Measurements from ENCODE around the gene TCEA3. TPM values are rescaled to one million over a fixed set of nuclear protein-coding genes. Genes with fewer than 3 reads are reported as not detected.
"Not testable (repeated sequence)": the region's sequence is repeated elsewhere in the genome, so short reads cannot be mapped to it uniquely, and the experiment has no call there.

TCEA3 gene
- total RNA-seq, 4 donors from 2014 or later = 39.5 to 49.1 (median 46.2) TPM

DNA sequence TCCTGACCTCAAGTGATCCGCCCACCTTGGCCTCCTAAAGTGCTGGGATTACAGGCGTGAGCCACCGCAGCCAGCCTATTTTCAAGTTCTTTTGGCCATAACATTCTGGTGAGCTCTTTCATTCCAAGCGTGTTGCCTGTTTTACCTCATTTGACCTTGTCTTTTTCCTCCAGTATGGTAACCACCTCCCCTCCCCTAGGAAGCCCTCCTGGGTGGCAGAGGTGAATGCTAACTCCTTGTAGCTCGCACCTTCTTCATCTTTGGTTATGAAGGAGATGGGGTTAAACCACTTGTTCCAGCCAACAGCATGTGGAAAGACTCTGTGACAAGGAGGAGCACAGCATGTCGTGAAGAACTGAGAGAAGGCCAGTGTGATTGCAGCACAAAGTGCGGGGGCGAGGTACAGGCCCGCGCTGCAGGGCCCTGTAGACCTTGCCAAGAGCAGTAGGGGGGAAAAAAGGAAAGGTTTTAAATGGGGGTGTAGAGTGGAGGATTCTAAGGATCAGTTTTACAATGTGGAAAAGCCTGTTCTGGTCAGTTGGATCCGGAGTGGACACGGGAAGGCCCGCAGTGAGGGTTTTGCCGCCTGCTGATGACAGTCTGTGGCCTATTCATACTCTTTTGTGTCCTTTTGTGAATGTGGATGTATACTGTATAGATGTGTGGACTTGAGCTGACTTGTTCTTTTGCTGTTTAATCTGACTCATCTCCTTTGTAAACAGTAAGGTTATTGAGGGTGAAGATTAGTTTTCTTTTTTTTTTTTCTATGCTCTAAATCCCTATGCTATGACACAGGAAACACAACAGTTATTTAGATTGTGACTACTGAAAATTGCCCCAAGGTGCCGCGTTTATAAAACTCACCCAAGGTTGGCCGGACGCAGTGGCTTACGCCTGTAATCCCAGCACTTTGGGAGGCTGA is 47.4 kb downstream of the TCEA3 start:
- no peak for DNase-seq (ENCODE audit: low spot score in 2 of 2)
- no peak overlapping the region for H3K4me3 ChIP-seq (ENCODE audit: low read depth, poor library complexity, severe bottlenecking)
- WGBS, 2 donors = 32 to 40% methylated on average over 19 of the region's 19 CpGs
- TF ChIP-seq, protein P1, sequence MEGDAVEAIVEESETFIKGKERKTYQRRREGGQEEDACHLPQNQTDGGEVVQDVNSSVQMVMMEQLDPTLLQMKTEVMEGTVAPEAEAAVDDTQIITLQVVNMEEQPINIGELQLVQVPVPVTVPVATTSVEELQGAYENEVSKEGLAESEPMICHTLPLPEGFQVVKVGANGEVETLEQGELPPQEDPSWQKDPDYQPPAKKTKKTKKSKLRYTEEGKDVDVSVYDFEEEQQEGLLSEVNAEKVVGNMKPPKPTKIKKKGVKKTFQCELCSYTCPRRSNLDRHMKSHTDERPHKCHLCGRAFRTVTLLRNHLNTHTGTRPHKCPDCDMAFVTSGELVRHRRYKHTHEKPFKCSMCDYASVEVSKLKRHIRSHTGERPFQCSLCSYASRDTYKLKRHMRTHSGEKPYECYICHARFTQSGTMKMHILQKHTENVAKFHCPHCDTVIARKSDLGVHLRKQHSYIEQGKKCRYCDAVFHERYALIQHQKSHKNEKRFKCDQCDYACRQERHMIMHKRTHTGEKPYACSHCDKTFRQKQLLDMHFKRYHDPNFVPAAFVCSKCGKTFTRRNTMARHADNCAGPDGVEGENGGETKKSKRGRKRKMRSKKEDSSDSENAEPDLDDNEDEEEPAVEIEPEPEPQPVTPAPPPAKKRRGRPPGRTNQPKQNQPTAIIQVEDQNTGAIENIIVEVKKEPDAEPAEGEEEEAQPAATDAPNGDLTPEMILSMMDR (IDR thresholded peaks at IDR 0.05) = no peak
- no peak for TF ChIP-seq POLR2A (IDR thresholded peaks at IDR 0.05)
- intact Hi-C loops (cut with DNase I; ENCODE audit: low total_unique reads) = no loop called here

DNA sequence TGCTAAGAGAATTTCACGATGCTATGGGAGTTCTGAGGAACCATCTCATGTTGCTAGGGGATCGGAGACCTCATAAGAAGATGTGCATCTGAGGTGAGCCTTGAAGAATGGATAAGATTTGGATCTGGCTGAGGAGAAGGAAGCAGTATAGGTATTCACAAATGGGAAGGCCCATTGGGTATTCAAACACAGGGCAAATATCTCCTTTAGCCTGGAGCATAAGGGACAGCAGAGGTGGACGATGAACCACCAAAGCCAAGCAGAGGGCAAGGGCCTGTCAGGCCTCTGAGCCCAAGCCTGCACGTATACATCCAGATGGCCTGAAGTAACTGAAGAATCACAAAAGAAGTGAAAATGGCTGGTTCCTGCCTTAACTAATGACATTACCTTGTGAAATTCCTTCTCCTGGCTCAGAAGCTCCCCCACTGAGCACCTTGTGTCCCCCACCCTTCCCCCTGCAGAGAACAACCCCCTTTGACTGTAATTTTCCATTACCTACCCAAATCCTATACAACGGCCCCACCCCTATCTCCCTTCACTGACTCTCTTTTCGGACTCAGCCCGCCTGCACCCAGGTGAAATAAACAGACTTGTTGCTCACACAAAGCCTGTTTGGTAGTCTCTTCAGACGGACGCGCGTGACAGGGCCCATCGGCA is 50.3 kb downstream of the TCEA3 start:
- DNase-seq (ENCODE audit: low spot score in 2 of 2); H3K4me3 ChIP-seq (ENCODE audit: low read depth, poor library complexity, severe bottlenecking); intact Hi-C loops (cut with DNase I; ENCODE audit: low total_unique reads): not testable (repeated sequence)
- 83 to 86% methylated on average over 12 of the region's 12 CpGs for WGBS, 2 donors

DNA sequence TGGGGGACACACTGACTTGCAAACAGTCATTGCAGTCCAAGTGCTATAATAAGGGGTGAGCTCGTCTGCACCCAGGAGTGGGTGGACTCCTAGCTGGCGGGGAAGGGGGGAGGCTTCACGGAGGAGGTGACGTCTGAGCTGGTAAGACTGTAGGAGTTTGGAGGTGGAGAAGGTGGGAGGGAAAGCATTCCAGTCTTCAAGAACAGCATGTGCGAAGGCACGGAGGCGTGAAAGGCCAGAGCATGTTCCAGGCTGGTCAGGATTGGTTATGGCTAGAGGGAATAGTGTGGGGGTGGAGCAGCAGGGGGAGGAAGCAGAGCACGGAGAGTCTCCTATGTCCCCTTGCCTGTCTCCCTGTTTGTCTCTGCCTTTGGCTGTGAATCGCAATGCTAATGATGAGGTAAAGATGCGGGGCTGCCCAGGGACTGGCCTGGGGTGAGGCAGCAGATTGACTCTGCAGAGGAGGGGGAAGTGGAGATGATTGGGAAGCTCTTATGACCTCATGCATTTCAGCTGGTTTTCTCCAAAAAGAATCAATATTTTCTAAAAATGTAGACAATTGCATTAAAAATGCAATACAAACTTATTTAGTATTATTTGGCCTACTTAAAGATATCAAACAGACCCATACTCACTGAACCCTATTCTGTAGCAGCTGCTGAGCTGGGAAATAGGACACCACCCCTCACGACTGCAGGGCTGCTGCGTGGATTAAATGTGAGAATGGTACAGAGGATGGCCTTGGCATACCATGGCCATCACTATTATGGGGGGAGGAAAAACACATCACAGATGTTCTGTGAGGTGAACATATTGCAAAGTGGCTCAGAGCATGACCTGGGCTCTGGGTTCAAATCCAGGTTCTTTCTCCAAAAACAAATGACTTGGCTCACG is 52.3 kb downstream of the TCEA3 start:
- intact Hi-C loops (cut with DNase I; ENCODE audit: low total_unique reads) = no loop called here
- DNase-seq (ENCODE audit: low spot score in 2 of 2) = no peak
- TF ChIP-seq POLR2A (IDR thresholded peaks at IDR 0.05) = no peak
- TF ChIP-seq, protein P1 (IDR thresholded peaks at IDR 0.05) = no peak
- no peak overlapping the region for H3K4me3 ChIP-seq (ENCODE audit: low read depth, poor library complexity, severe bottlenecking)
- 61 to 71% methylated on average over 13 of the region's 13 CpGs for WGBS, 2 donors

DNA sequence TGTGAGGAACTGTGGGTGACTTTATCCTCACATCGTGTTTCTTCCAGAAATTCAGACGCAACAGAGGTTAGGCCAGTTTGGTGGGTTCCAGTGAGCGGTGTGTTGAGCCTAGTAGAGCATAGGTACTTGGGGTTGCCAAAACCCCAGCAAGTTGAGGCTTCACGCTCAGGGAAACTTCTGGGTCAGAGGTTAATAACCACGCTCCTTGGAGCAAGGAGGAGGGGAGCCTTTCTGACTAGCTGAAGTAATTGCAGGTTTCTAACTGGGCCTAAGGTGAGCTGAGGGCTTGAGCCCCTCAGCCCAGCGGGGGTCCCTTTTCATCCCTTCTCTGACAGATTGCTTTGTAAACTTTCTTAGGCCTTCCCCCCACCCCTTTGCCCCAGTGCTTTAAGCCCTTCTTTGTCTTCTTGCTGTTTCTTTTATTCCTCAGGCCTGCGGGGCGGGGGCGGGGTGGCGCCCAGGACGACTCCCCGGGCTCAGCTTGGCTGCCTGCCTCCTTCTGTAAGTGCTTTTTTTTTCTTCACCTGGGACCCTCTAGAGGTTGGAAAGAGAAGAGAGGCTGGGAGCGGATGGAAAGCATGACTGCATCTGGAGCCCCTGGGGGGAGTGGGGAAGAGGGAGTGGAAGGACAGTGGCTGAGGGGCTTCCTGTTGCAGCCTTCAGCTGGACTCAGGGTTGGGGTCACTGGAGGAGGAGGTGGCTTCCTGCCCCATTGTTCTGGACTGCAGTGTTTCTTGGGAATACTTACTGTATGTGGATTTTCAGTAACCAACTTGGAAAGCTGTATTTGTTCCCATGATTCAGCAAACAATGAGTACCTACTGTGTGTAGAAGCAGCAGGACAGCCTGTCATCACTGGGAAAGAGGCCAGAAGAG is 53.6 kb downstream of the TCEA3 start:
- DNase-seq (ENCODE audit: low spot score in 2 of 2) = no peak

DNA sequence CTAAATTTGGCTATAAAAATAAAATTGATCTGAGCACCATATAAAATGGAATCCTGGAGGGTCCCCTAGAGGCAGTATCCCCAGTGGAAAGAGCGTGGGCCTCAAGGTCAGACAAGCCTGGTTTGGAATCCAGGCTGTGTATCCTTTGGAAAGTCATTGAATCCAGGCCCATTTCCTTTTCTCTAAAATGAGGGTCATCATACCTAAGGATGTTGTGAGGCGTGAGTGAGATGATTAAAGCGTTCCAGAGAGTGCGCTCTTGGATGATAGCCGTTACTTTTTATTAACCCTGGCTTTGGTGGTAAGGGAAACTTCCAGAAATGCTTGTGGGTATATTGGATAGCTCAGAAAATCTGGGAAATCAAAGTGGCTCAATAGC is 54.2 kb downstream of the TCEA3 start:
- H3K4me3 ChIP-seq (ENCODE audit: low read depth, poor library complexity, severe bottlenecking) = no peak overlapping the region
- TF ChIP-seq, protein P1 (IDR thresholded peaks at IDR 0.05) = no peak
- TF ChIP-seq POLR2A (IDR thresholded peaks at IDR 0.05) = no peak
- intact Hi-C loops (cut with DNase I; ENCODE audit: low total_unique reads) = no loop called here
- WGBS, 2 donors = 25 to 32% methylated on average over 5 of the region's 5 CpGs
- DNase-seq (ENCODE audit: low spot score in 2 of 2) = no peak

More for the DNA sequence above, 53.6 kb downstream of the TCEA3 start:
- no peak for TF ChIP-seq POLR2A (IDR thresholded peaks at IDR 0.05)
- TF ChIP-seq, protein P1 (IDR thresholded peaks at IDR 0.05) = no peak
- H3K4me3 ChIP-seq (ENCODE audit: low read depth, poor library complexity, severe bottlenecking) = no peak overlapping the region
- intact Hi-C loops (cut with DNase I; ENCODE audit: low total_unique reads) = no loop called here
- 25 to 30% methylated on average over 13 of the region's 13 CpGs for WGBS, 2 donors
